ENCODE data around the gene ZNF496.
"Not testable (repeated sequence)": the region's sequence is repeated elsewhere in the genome, so short reads cannot be mapped to it uniquely, and the experiment has no call there.

The ZNF496 gene

DNA sequence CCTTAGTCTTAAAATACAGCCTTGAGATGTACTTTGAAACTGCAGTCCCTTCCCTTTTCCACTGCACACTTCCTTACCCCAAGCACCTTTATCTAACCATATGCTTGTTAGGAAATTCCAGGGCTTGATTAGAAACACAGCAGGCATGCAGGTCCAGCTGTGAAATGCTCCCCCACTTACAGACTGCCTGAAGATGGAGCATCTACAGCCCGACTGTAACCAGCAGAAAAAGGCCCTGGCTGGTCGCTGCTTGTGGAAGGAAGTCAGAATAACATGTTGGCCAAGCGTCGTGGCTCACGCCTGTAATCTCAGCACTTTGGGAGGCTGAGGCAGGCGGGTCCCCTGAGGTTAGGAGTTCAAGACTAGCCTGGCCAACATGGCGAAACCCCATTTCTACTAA, 38.6 kb downstream of the ZNF496 start:
- H3K4me1 ChIP-seq (ENCODE audit: control insufficient read depth, insufficient read depth, low read length): peaks cover 18% of the 10 kb centered on the region
- no peaks in the 10 kb centered on the region for H3K36me3 ChIP-seq (ENCODE audit: control insufficient read depth, insufficient read depth, low read length)
- H3K4me3 ChIP-seq (ENCODE audit: low read length): no peak overlapping the region
- WGBS (ENCODE audit: insufficient coverage, insufficient read length): no CpG with 5 or more reads among the region's 7 CpGs
- DNase-seq (ENCODE audit: low read depth, low spot score): no peak
- H3K27ac ChIP-seq (ENCODE audit: low read length): no peak overlapping the region
- no peaks in the 10 kb centered on the region for H3K27me3 ChIP-seq (ENCODE audit: control insufficient read depth, insufficient read depth, low read length)
- H3K9me3 ChIP-seq (ENCODE audit: control insufficient read depth, insufficient read depth, low read length): no peaks in the 10 kb centered on the region

DNA sequence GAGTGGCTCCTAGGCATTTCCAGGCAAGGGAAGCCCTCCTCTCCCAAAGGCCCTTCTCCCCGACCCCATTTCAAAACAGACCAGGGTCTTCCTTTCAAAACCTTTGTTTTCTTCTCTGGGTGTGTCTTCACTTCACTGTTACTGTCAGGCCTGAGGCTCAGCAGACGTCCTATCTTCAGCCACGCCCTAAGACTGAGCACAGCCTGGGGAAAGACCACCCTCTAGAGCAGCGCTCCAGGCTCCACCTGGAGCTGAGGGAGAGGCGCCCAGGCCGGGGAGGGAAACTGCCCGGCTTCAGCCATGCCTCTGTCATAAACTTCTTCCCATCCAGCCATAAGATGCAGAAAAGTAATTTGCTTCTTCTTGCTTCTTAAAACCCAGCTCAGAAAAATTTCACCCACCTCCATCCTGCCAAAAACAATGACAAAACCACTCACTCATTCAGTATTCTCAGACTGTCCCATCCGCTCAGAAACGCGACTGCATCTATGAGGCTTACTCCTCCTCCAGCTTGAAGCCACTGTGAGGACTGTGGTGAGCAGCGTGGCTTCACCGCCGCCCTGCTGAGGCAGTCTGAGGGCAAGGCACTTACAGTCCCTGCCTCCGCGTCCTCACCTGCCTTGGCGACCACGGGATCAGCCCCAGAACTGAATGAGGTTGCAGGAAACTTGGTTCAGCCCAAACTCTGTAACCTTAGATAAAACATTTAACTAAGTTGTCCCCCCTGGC, 39.7 kb downstream of the ZNF496 start:
- no peak overlapping the region for H3K4me3 ChIP-seq (ENCODE audit: low read length)
- no peak overlapping the region for H3K27ac ChIP-seq (ENCODE audit: low read length)
- WGBS (ENCODE audit: insufficient coverage, insufficient read length): no CpG with 5 or more reads among the region's 17 CpGs
- no peaks in the 10 kb centered on the region for H3K9me3 ChIP-seq (ENCODE audit: control insufficient read depth, insufficient read depth, low read length)
- H3K4me1 ChIP-seq (ENCODE audit: control insufficient read depth, insufficient read depth, low read length): peaks cover 13% of the 10 kb centered on the region
- no peaks in the 10 kb centered on the region for H3K36me3 ChIP-seq (ENCODE audit: control insufficient read depth, insufficient read depth, low read length)
- no peaks in the 10 kb centered on the region for H3K27me3 ChIP-seq (ENCODE audit: control insufficient read depth, insufficient read depth, low read length)
- no peak for DNase-seq (ENCODE audit: low read depth, low spot score)

DNA sequence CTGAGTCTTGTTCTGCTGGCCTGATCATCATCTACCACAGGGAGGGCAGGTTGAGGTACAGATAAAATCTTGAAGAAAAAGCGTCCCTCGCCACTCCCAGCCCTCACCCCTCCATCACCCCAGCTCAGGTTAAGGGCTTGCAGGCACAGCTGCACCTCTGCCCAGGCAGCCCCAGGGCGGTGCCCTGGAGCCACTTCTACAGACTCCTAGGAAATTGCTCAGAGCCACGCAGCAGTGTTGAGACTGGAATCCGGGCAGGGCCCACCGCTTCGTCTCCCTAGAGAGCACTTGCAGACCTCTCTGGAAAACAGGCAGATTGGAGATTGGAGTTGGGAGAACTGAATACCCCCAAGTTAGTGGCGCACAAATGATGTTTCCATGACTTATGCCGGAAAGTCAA, 40.5 kb downstream of the ZNF496 start:
- no CpG with 5 or more reads among the region's 9 CpGs for WGBS (ENCODE audit: insufficient coverage, insufficient read length)
- Histone ChIP-seq H3K27ac (ENCODE audit: low read length) (no peak overlapping the region), H3K27me3 (ENCODE audit: control insufficient read depth, insufficient read depth, low read length) (no peaks in the 10 kb centered on the region), H3K4me1 (ENCODE audit: control insufficient read depth, insufficient read depth, low read length) (peaks cover 12% of the 10 kb centered on the region), H3K36me3 (ENCODE audit: control insufficient read depth, insufficient read depth, low read length) (no peaks in the 10 kb centered on the region), H3K4me3 (ENCODE audit: low read length) (no peak overlapping the region), H3K9me3 (ENCODE audit: control insufficient read depth, insufficient read depth, low read length) (no peaks in the 10 kb centered on the region)
- no peak for DNase-seq (ENCODE audit: low read depth, low spot score)

GRCh38 chr1:247290576-247290975, 41.1 kb downstream of the ZNF496 start:
- H3K4me3 ChIP-seq (ENCODE audit: low read length): no peak overlapping the region
- H3K27me3 ChIP-seq (ENCODE audit: control insufficient read depth, insufficient read depth, low read length): no peaks in the 10 kb centered on the region
- H3K9me3 ChIP-seq (ENCODE audit: control insufficient read depth, insufficient read depth, low read length): no peaks in the 10 kb centered on the region
- WGBS (ENCODE audit: insufficient coverage, insufficient read length): no CpG with 5 or more reads among the region's 20 CpGs
- no peaks in the 10 kb centered on the region for H3K36me3 ChIP-seq (ENCODE audit: control insufficient read depth, insufficient read depth, low read length)
- no peak overlapping the region for H3K27ac ChIP-seq (ENCODE audit: low read length)
- DNase-seq (ENCODE audit: low read depth, low spot score): no peak
- H3K4me1 ChIP-seq (ENCODE audit: control insufficient read depth, insufficient read depth, low read length): peaks cover 10% of the 10 kb centered on the region

GRCh38 chr1:247289274-247289892, 42.3 kb downstream of the ZNF496 start:
- no CpG with 5 or more reads among the region's 19 CpGs for WGBS (ENCODE audit: insufficient coverage, insufficient read length)
- not testable (repeated sequence) for H3K4me3 ChIP-seq (ENCODE audit: low read length); DNase-seq (ENCODE audit: low read depth, low spot score)

DNA sequence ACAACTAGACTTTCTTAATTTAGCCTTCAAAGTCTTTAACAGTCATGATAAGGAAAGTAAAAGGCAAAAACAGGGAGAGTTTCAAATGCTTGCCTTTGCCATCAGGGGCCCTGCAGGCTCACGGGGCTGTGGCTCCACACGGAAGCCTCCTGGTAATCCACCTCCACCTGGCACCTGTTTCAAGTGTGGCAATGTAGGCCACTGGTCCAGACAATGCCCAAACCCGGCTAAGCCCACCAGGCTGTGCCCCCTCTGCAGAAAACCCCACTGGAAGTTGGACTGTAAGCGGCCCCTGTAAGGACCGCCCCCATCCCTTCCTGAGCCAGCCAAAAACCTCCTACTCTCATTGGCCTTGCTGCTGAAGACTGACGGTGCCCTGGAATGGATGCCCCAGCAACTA, 43.3 kb downstream of the ZNF496 start:
- H3K9me3 ChIP-seq (ENCODE audit: control insufficient read depth, insufficient read depth, low read length): no peaks in the 10 kb centered on the region
- DNase-seq (ENCODE audit: low read depth, low spot score): no peak
- H3K27ac ChIP-seq (ENCODE audit: low read length): no peak overlapping the region
- H3K4me1 ChIP-seq (ENCODE audit: control insufficient read depth, insufficient read depth, low read length): peaks cover 3% of the 10 kb centered on the region; the same call in 1 of the 2 replicates
- no peak overlapping the region for H3K4me3 ChIP-seq (ENCODE audit: low read length)
- H3K36me3 ChIP-seq (ENCODE audit: control insufficient read depth, insufficient read depth, low read length): no peaks in the 10 kb centered on the region
- WGBS (ENCODE audit: insufficient coverage, insufficient read length): no CpG with 5 or more reads among the region's 6 CpGs
- H3K27me3 ChIP-seq (ENCODE audit: control insufficient read depth, insufficient read depth, low read length): no peaks in the 10 kb centered on the region

More at GRCh38 chr1:247289274-247289892, 42.3 kb downstream of the ZNF496 start:
- H3K4me1 ChIP-seq (ENCODE audit: control insufficient read depth, insufficient read depth, low read length); H3K36me3 ChIP-seq (ENCODE audit: control insufficient read depth, insufficient read depth, low read length); H3K9me3 ChIP-seq (ENCODE audit: control insufficient read depth, insufficient read depth, low read length); H3K27ac ChIP-seq (ENCODE audit: low read length); H3K27me3 ChIP-seq (ENCODE audit: control insufficient read depth, insufficient read depth, low read length): not testable (repeated sequence)

DNA sequence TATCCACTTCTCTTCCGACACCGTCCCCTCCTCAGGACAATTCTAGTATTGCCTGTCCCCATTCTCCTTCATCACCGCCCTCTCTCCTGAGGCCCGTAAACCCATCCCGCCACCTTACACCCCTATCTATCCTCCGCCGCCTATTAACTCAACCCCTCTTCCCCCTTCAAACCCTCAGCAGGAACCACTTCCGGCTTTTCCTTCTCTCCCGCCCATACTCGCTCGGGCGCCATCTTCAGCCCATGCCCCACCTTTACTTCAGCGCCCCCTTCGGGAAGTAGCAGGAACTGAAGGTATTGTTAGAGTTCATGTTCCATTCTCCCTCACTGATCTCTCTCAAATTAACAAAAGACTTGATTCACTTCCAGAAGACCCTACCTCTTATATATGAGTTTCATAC, 44.2 kb downstream of the ZNF496 start:
- DNase-seq (ENCODE audit: low read depth, low spot score): no peak
- 100% methylated on average over 2 of the region's 14 CpGs for WGBS (ENCODE audit: insufficient coverage, insufficient read length)

DNA sequence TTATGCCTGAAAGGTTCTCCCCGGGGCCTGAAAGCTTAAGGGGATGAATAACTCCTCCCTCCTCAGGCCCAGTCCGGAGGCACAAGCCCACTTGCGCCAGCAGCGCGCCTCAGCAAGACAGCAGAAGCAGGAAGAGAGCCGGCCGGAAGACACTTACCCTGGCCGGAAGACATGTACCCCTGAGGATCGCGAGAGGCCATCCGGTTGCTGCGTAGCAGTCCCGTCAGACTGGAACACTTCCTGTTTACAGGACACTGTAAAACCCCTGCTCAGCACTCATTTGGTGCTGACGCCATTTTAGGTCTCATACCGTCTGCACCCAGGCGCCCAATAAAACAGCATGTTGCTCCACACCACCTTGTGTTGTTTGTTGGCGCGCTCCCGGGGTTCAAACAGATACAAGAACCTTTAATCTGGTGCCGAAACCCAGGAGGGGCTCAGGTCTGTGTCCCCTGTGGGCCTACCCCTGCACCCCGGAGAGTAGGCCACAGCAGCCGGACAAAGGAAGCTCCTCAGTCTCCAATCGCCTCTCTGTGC, 45.5 kb downstream of the ZNF496 start:
- H3K4me3 ChIP-seq (ENCODE audit: low read length): no peak overlapping the region
- DNase-seq (ENCODE audit: low read depth, low spot score): no peak
- H3K27ac ChIP-seq (ENCODE audit: low read length): no peak overlapping the region
- H3K9me3 ChIP-seq (ENCODE audit: control insufficient read depth, insufficient read depth, low read length): no peaks in the 10 kb centered on the region
- peaks cover 4% of the 10 kb centered on the region; the same call in 1 of the 2 replicates for H3K4me1 ChIP-seq (ENCODE audit: control insufficient read depth, insufficient read depth, low read length)
- H3K27me3 ChIP-seq (ENCODE audit: control insufficient read depth, insufficient read depth, low read length): no peaks in the 10 kb centered on the region
- no peaks in the 10 kb centered on the region for H3K36me3 ChIP-seq (ENCODE audit: control insufficient read depth, insufficient read depth, low read length)
- no CpG with 5 or more reads among the region's 23 CpGs for WGBS (ENCODE audit: insufficient coverage, insufficient read length)

More for the DNA sequence above, 44.2 kb downstream of the ZNF496 start:
- Histone ChIP-seq H3K4me3 (ENCODE audit: low read length) (no peak overlapping the region), H3K36me3 (ENCODE audit: control insufficient read depth, insufficient read depth, low read length) (no peaks in the 10 kb centered on the region), H3K27ac (ENCODE audit: low read length) (no peak overlapping the region), H3K27me3 (ENCODE audit: control insufficient read depth, insufficient read depth, low read length) (no peaks in the 10 kb centered on the region), H3K9me3 (ENCODE audit: control insufficient read depth, insufficient read depth, low read length) (no peaks in the 10 kb centered on the region), H3K4me1 (ENCODE audit: control insufficient read depth, insufficient read depth, low read length) (peaks cover 2% of the 10 kb centered on the region; the same call in 1 of the 2 replicates)

DNA sequence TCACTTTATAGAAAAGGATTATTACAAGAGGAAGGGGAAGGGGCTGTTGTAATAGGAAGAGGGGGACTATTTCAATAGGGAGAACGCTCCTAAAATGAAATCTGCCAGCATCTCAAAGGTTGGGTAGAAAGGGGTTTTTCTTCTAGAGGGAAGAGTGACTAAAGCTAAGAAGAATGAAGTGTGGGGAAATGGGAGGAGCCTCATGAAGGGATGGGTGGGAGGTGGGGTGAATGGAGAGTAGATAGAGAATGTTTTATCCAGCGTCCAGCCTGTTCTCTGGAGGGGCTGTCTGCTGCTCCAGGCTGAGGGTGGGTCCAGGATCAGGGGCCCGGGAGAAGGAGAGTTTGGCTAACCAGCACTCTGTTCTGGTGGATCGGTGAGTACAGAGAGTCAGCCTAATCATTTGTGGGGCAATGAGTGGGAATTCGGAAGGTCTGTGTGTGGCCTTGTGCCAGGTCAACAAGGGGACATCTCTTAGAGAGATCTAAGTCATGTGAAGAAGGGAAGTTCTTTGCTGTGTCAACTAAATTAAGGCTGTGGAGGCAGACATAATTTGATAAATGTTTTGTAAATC, 50.6 kb downstream of the ZNF496 start:
- Histone ChIP-seq H3K4me1 (ENCODE audit: control insufficient read depth, insufficient read depth, low read length) (peaks cover 3% of the 10 kb centered on the region; the same call in 1 of the 2 replicates), H3K4me3 (ENCODE audit: low read length) (no peak overlapping the region), H3K27ac (ENCODE audit: low read length) (no peak overlapping the region), H3K27me3 (ENCODE audit: control insufficient read depth, insufficient read depth, low read length) (no peaks in the 10 kb centered on the region), H3K36me3 (ENCODE audit: control insufficient read depth, insufficient read depth, low read length) (no peaks in the 10 kb centered on the region), H3K9me3 (ENCODE audit: control insufficient read depth, insufficient read depth, low read length) (no peaks in the 10 kb centered on the region)
- no CpG with 5 or more reads among the region's 5 CpGs for WGBS (ENCODE audit: insufficient coverage, insufficient read length)
- no peak for DNase-seq (ENCODE audit: low read depth, low spot score)

- no peak overlapping the region for H3K27ac ChIP-seq (ENCODE audit: low read length)
- DNase-seq (ENCODE audit: low read depth, low spot score): no peak
- no peaks in the 10 kb centered on the region for H3K9me3 ChIP-seq (ENCODE audit: control insufficient read depth, insufficient read depth, low read length)
- peaks cover 3% of the 10 kb centered on the region; the same call in 1 of the 2 replicates for H3K4me1 ChIP-seq (ENCODE audit: control insufficient read depth, insufficient read depth, low read length)
- H3K27me3 ChIP-seq (ENCODE audit: control insufficient read depth, insufficient read depth, low read length): no peaks in the 10 kb centered on the region
- H3K36me3 ChIP-seq (ENCODE audit: control insufficient read depth, insufficient read depth, low read length): no peaks in the 10 kb centered on the region
- no CpG with 5 or more reads among the region's 2 CpGs for WGBS (ENCODE audit: insufficient coverage, insufficient read length)
- H3K4me3 ChIP-seq (ENCODE audit: low read length): no peak overlapping the region
Measured at GRCh38 chr1:247277191-247277590, 54.5 kb downstream of the ZNF496 start.

Measured in iPS DF 6.9 (cell line).